Neural cell (in vitro differentiated cells): ENCODE measurements around the gene TEX14. TPM values are rescaled to one million over a fixed set of nuclear protein-coding genes. Genes with fewer than 3 reads are reported as not detected.
"Not testable (repeated sequence)": the region's sequence is repeated elsewhere in the genome, so short reads cannot be mapped to it uniquely, and the experiment has no call there.

Source experiments
- H2AFZ ChIP-seq: fragments of 200-600, 300-800 bp; sonication (generic), shearing (Covaris generic); 2 replicates; pipeline ENCODE4 v1.6.0; 2014; ENCODE audit warnings: low read depth, mild to moderate bottlenecking, antibody characterized with exemption, low read length, moderate library complexity
- H3F3A ChIP-seq: fragments of 200-600 bp; shearing (Covaris generic); 2 replicates; pipeline ENCODE4 v1.6.1; 2016; ENCODE audit warnings: mild to moderate bottlenecking, moderate library complexity, mixed read lengths, antibody characterized with exemption, low read length; ENCODE audit not compliant: insufficient read depth, poor library complexity, severe bottlenecking
- H3K27ac ChIP-seq: fragments of 200-600, 300-800 bp; sonication (generic), shearing (Covaris generic); 2 replicates; pipeline ENCODE4 v1.5.1; 2014; ENCODE audit warnings: mild to moderate bottlenecking, low read length, moderate library complexity
- H3K27me3 ChIP-seq: fragments of 300-800, 200-600 bp; sonication (generic), shearing (Covaris generic); 2 replicates; pipeline ENCODE4 v1.6.0; 2014; ENCODE audit warnings: mild to moderate bottlenecking, low read depth, low read length, moderate library complexity; ENCODE audit not compliant: insufficient read depth
- H3K36me3 ChIP-seq: fragments of 300-800, 200-600 bp; sonication (generic), shearing (Covaris generic); 2 replicates; pipeline ENCODE4 v1.5.1; 2014; ENCODE audit warnings: mild to moderate bottlenecking, antibody characterized with exemption, low read length, moderate library complexity; ENCODE audit not compliant: insufficient read depth
- H3K4me2 ChIP-seq: fragments of 300-800, 200-600 bp; sonication (generic), shearing (Covaris generic); 2 replicates; pipeline ENCODE4 v1.6.0; 2014; ENCODE audit warnings: mild to moderate bottlenecking, low read length
- H3K4me3 ChIP-seq: fragments of 300-800, 200-600 bp; sonication (generic), shearing (Covaris generic); 2 replicates; pipeline ENCODE4 v1.5.1; 2014; ENCODE audit warnings: mild to moderate bottlenecking, low read length, moderate library complexity
- H3K79me2 ChIP-seq: fragments of 200-600 bp; shearing (Covaris generic); replicated peaks from 2 replicates; pipeline ENCODE4 v1.6.0; 2014; ENCODE audit warnings: mild to moderate bottlenecking, low read length, moderate library complexity; ENCODE audit not compliant: insufficient read depth
- H3K9ac ChIP-seq: fragments of 300-800, 200-600 bp; sonication (generic), shearing (Covaris generic); 2 replicates; pipeline ENCODE4 v1.6.1; 2016; ENCODE audit warnings: mild to moderate bottlenecking, low read length, mixed read lengths
- H3K9me2 ChIP-seq: fragments of 200-600 bp; shearing (Covaris generic); 2 replicates; pipeline ENCODE4 v1.6.1; 2016; ENCODE audit warnings: mild to moderate bottlenecking, low read length, mixed read lengths; ENCODE audit not compliant: insufficient read depth
- H3K9me3 ChIP-seq: fragments of 200-600, 300-800 bp; sonication (generic), shearing (Covaris generic); 2 replicates; pipeline ENCODE4 v1.6.1; 2016; ENCODE audit warnings: mild to moderate bottlenecking, mixed run types, low read length, moderate library complexity, mixed read lengths
- H4K20me1 ChIP-seq: fragments of 200-600 bp; shearing (Covaris generic); 2 replicates; pipeline ENCODE4 v1.6.1; 2016; ENCODE audit warnings: mild to moderate bottlenecking, mixed run types; ENCODE audit not compliant: insufficient read depth
- EP300 ChIP-seq: fragments of 450-650 bp; conservative IDR thresholded peaks from 2 replicates; pipeline ENCODE4 v1.6.1; 2014; ENCODE audit warnings: antibody characterized with exemption, mild to moderate bottlenecking, moderate library complexity; ENCODE audit not compliant: poor library complexity, severe bottlenecking
- EZH2 ChIP-seq: fragments of 200-600, 300-800 bp; shearing (Covaris generic), sonication (generic); IDR thresholded peaks from 2 replicates; pipeline ENCODE4 v1.6.1; 2014; ENCODE audit warnings: antibody characterized with exemption, low read length, borderline replicate concordance, mild to moderate bottlenecking; ENCODE audit not compliant: insufficient read depth, poor library complexity, severe bottlenecking
- MXI1 ChIP-seq: fragments of 450-650 bp; conservative IDR thresholded peaks from 2 replicates; pipeline ENCODE4 v1.6.1; 2014; ENCODE audit warnings: antibody characterized with exemption, mild to moderate bottlenecking; ENCODE audit not compliant: poor library complexity, severe bottlenecking
- POLR2AphosphoS5 ChIP-seq: IDR thresholded peaks from 2 replicates; pipeline ENCODE4 v1.6.1; 2012
- RAD21 ChIP-seq: fragments of 450-650 bp; conservative IDR thresholded peaks from 2 replicates; pipeline ENCODE4 v1.6.1; 2014; ENCODE audit warnings: antibody characterized with exemption, mild to moderate bottlenecking, moderate library complexity
- SMC3 ChIP-seq: fragments of 450-650 bp; conservative IDR thresholded peaks from 2 replicates; pipeline ENCODE4 v1.6.1; 2014; ENCODE audit warnings: antibody characterized with exemption, mild to moderate bottlenecking, moderate library complexity; ENCODE audit not compliant: poor library complexity
- TAF1 ChIP-seq: IDR thresholded peaks from 2 replicates; pipeline ENCODE4 v1.6.1; 2012; ENCODE audit warnings: low read depth
- polyA plus RNA-seq: library from polyadenylated mRNA; depleted of rRNA; stranded (reverse); fragments of >200 nt; gene quantifications from 2 replicates; pipeline ENCODE4 v1.2.3, GENCODE V29; 2014
- TF ChIP-seq, protein P1 (sequence below): fragments of 450-650 bp; IDR thresholded peaks from 2 replicates; pipeline ENCODE4 v1.5.1; 2014; ENCODE audit warnings: antibody characterized with exemption, mild to moderate bottlenecking, moderate library complexity; ENCODE audit not compliant: poor library complexity, severe bottlenecking
- TF ChIP-seq, protein P2 (sequence below): IDR thresholded peaks from 2 replicates; pipeline ENCODE4 v1.6.1; 2012; ENCODE audit warnings: borderline replicate concordance

The TEX14 gene
- polyA plus RNA-seq, 1 donor from 2014 or later, result 1.4 TPM

- peak; percentile 73 for TF ChIP-seq MXI1
- TF ChIP-seq SMC3, result no peak
- TF ChIP-seq, protein P1, sequence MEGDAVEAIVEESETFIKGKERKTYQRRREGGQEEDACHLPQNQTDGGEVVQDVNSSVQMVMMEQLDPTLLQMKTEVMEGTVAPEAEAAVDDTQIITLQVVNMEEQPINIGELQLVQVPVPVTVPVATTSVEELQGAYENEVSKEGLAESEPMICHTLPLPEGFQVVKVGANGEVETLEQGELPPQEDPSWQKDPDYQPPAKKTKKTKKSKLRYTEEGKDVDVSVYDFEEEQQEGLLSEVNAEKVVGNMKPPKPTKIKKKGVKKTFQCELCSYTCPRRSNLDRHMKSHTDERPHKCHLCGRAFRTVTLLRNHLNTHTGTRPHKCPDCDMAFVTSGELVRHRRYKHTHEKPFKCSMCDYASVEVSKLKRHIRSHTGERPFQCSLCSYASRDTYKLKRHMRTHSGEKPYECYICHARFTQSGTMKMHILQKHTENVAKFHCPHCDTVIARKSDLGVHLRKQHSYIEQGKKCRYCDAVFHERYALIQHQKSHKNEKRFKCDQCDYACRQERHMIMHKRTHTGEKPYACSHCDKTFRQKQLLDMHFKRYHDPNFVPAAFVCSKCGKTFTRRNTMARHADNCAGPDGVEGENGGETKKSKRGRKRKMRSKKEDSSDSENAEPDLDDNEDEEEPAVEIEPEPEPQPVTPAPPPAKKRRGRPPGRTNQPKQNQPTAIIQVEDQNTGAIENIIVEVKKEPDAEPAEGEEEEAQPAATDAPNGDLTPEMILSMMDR, result no peak
- TF ChIP-seq RAD21, result peak; percentile 15
- peak; percentile 70 for TF ChIP-seq TAF1
- peak; percentile 99 for TF ChIP-seq POLR2AphosphoS5
- peak; percentile 85 for TF ChIP-seq EP300
- TF ChIP-seq, protein P2, sequence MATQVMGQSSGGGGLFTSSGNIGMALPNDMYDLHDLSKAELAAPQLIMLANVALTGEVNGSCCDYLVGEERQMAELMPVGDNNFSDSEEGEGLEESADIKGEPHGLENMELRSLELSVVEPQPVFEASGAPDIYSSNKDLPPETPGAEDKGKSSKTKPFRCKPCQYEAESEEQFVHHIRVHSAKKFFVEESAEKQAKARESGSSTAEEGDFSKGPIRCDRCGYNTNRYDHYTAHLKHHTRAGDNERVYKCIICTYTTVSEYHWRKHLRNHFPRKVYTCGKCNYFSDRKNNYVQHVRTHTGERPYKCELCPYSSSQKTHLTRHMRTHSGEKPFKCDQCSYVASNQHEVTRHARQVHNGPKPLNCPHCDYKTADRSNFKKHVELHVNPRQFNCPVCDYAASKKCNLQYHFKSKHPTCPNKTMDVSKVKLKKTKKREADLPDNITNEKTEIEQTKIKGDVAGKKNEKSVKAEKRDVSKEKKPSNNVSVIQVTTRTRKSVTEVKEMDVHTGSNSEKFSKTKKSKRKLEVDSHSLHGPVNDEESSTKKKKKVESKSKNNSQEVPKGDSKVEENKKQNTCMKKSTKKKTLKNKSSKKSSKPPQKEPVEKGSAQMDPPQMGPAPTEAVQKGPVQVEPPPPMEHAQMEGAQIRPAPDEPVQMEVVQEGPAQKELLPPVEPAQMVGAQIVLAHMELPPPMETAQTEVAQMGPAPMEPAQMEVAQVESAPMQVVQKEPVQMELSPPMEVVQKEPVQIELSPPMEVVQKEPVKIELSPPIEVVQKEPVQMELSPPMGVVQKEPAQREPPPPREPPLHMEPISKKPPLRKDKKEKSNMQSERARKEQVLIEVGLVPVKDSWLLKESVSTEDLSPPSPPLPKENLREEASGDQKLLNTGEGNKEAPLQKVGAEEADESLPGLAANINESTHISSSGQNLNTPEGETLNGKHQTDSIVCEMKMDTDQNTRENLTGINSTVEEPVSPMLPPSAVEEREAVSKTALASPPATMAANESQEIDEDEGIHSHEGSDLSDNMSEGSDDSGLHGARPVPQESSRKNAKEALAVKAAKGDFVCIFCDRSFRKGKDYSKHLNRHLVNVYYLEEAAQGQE, result peak; percentile 58
- TF ChIP-seq EZH2, result no peak
- H3K4me3 ChIP-seq, result peak overlapping the region; percentile 57
- peak overlapping the region; percentile 78 for H3K9ac ChIP-seq
- peak overlapping the region; percentile 29 for H2AFZ ChIP-seq
- no peaks in the 10 kb centered on the region for H3F3A ChIP-seq
- H3K27ac ChIP-seq, result peak overlapping the region; percentile 87
- no peaks in the 10 kb centered on the region for H3K79me2 ChIP-seq
- no peaks in the 10 kb centered on the region for H3K9me2 ChIP-seq
- no peaks in the 10 kb centered on the region for H3K9me3 ChIP-seq
- H4K20me1 ChIP-seq, result no peaks in the 10 kb centered on the region
- H3K27me3 ChIP-seq, result no peaks in the 10 kb centered on the region
- H3K4me2 ChIP-seq, result peak overlapping the region; percentile 77
- no peaks in the 10 kb centered on the region for H3K36me3 ChIP-seq
Measured at GRCh38 chr17:58658804-58659713, 32.8 kb downstream of the TEX14 start.

- peak overlapping the region; percentile 57 for H3K4me3 ChIP-seq
- not testable (repeated sequence) for H3K9me2 ChIP-seq, H3F3A ChIP-seq, H4K20me1 ChIP-seq, H3K4me2 ChIP-seq, H3K36me3 ChIP-seq, H3K79me2 ChIP-seq, H3K27me3 ChIP-seq, H2AFZ ChIP-seq, H3K9me3 ChIP-seq
- peak overlapping the region; percentile 87 for H3K27ac ChIP-seq
- peak overlapping the region; percentile 2 for H3K9ac ChIP-seq
Measured at GRCh38 chr17:58657962-58658803, 33.7 kb downstream of the TEX14 start.
